Calu3 (cell line): ENCODE measurements around the gene GALNTL6. TPM values are rescaled to one million over a fixed set of nuclear protein-coding genes. Genes with fewer than 3 reads are reported as not detected.

ENCODE experiments used
- BruUV-seq: library from RNA; stranded (reverse); fragments of 400-500 nt; replicated peaks from 2 replicates; lab custom pipeline; 2021; lab: Mats Ljungman, UMichigan
- CTCF ChIA-PET: fragments of 300-600 bp; sonication (Branson Sonifier 250); formaldehyde crosslinking; loops from one replicate; lab custom pipeline; 2022; ENCODE audit warnings: antibody characterized with exemption; lab: Charles Lee
- DNase-seq: peaks from one replicate; pipeline ENCODE4 v3.0.0; 2022
- H3K27ac Mint-ChIP-seq: one replicate; pipeline ENCODE4 v1.8.0; 2022; ENCODE audit warnings: mixed read lengths; ENCODE audit not compliant: unreplicated experiment
- H3K27me3 Mint-ChIP-seq: one replicate; pipeline ENCODE4 v1.8.0; 2022; ENCODE audit warnings: mixed read lengths; ENCODE audit not compliant: unreplicated experiment
- H3K36me3 Mint-ChIP-seq: one replicate; pipeline ENCODE4 v1.8.0; 2022; ENCODE audit warnings: mild to moderate bottlenecking, moderate library complexity, mixed read lengths; ENCODE audit not compliant: insufficient read depth, unreplicated experiment
- H3K4me1 Mint-ChIP-seq: one replicate; pipeline ENCODE4 v1.8.0; 2022; ENCODE audit warnings: mild to moderate bottlenecking, low read depth, mixed read lengths; ENCODE audit not compliant: unreplicated experiment
- H3K4me3 Mint-ChIP-seq: one replicate; pipeline ENCODE4 v1.8.0; 2022; ENCODE audit warnings: mild to moderate bottlenecking, low read depth, moderate library complexity, mixed read lengths; ENCODE audit not compliant: unreplicated experiment
- H3K9me3 Mint-ChIP-seq: one replicate; pipeline ENCODE4 v1.8.0; 2022; ENCODE audit warnings: low read depth, mixed read lengths; ENCODE audit not compliant: unreplicated experiment
- intact Hi-C: fragments of 100-400 bp; cut with micrococcal nuclease; formaldehyde crosslinking; loops from one replicate; pipeline ENCODE4 v1.10.0; 2022; ENCODE audit not compliant: unreplicated experiment
- total RNA-seq: library from RNA; stranded (reverse); gene quantifications from 2 replicates; pipeline ENCODE4 v1.2.3, GENCODE V29; 2022
- TF ChIP-seq, protein P1 (sequence below): fragments of 200-600 bp; IDR thresholded peaks from one replicate; pipeline ENCODE4 v1.8.0; 2022; ENCODE audit warnings: antibody characterized with exemption; ENCODE audit not compliant: unreplicated experiment

GALNTL6 gene
- total RNA-seq, 1 experiment from 2014 or later, result not detected

DNA sequence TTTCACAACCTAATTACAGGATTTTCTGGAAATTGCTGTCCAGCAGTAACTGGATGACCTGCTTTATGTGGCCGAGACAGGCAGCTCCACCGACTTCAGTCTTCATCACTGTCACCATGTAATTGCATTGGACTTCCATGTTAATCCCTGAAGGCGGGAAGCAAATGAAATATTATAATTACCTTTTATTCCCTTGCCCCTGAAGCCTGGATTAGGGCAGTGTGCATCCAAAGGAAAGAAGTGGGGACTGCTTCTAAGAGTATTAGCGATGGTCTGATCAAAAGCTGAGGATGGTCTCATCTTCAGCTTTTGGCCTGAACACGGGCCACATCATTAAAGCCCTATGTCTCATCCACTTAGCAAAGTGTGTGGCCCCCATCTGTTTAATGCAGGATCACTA lies 1043.8 kb downstream of the GALNTL6 start:
- TF ChIP-seq, protein P1, sequence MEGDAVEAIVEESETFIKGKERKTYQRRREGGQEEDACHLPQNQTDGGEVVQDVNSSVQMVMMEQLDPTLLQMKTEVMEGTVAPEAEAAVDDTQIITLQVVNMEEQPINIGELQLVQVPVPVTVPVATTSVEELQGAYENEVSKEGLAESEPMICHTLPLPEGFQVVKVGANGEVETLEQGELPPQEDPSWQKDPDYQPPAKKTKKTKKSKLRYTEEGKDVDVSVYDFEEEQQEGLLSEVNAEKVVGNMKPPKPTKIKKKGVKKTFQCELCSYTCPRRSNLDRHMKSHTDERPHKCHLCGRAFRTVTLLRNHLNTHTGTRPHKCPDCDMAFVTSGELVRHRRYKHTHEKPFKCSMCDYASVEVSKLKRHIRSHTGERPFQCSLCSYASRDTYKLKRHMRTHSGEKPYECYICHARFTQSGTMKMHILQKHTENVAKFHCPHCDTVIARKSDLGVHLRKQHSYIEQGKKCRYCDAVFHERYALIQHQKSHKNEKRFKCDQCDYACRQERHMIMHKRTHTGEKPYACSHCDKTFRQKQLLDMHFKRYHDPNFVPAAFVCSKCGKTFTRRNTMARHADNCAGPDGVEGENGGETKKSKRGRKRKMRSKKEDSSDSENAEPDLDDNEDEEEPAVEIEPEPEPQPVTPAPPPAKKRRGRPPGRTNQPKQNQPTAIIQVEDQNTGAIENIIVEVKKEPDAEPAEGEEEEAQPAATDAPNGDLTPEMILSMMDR, result no peak
- H3K27ac Mint-ChIP-seq, result no peak overlapping the region
- DNase-seq, result no peak
- no peaks in the 10 kb centered on the region for H3K4me1 Mint-ChIP-seq
- H3K27me3 Mint-ChIP-seq, result no peaks in the 10 kb centered on the region
- CTCF ChIA-PET, result no interaction called here
- H3K4me3 Mint-ChIP-seq, result no peak overlapping the region
- no peaks in the 10 kb centered on the region for H3K9me3 Mint-ChIP-seq
- intact Hi-C loops, result no loop called here
- no TSS peak for BruUV-seq
- no peaks in the 10 kb centered on the region for H3K36me3 Mint-ChIP-seq

DNA sequence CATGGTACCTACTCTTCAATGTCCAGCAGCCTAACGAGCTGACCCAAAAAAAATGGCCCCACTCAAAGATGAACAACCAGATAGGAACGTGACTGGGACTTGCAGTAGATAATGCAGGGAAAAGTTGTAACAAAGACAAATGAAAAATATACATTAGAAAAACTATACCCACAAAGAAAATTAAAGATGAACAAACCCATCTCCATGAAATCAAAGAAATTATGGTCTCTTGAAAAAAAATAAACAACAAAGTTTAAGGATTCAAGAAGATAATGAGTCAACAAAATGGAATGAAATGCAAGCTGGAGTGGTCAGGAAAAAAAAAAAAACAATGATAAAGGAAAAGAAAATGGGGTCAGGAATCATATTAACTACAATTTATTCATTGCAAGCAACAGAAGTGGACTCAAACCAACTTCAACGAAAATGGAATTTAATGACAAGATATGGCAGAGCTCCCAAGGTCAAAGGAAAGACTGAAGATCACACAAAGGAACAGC lies 1045.6 kb downstream of the GALNTL6 start:
- BruUV-seq, result no TSS peak
- H3K4me3 Mint-ChIP-seq, result no peak overlapping the region
- TF ChIP-seq, protein P1, result no peak
- no peak for DNase-seq
- H3K27ac Mint-ChIP-seq, result no peak overlapping the region
- peaks cover 3% of the 10 kb centered on the region for H3K9me3 Mint-ChIP-seq
- intact Hi-C loops, result no loop called here
- H3K4me1 Mint-ChIP-seq, result no peaks in the 10 kb centered on the region
- CTCF ChIA-PET, result interaction anchor here (0.5 kb wide), 1 partner anchor 1347 kb away, joined by 3 read pairs; no protein-coding TSS in a partner anchor
- H3K27me3 Mint-ChIP-seq, result no peaks in the 10 kb centered on the region
- H3K36me3 Mint-ChIP-seq, result no peaks in the 10 kb centered on the region

DNA sequence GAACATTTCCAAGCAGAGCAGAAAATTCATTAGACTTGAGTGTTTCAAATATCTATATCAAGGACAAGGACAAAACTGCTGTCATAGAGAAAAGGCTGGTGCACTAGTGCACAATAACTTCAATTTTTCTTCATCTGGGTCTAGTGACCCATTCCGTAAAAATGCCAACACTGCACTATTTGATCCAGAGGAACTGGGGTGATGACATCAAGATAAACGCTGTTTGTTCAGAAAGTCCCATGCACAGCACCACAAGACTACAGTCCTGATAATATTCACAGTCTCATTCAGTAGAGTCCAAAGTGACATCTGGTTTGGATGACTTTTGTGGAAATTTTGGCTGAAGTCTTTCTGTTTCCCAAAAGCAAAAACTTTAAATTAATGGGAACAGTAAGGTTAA lies 1051.9 kb downstream of the GALNTL6 start:
- BruUV-seq, result no TSS peak
- no peak for DNase-seq
- intact Hi-C loops, result no loop called here
- Mint-ChIP-seq H3K4me3 (no peak overlapping the region), H3K27ac (no peak overlapping the region), H3K9me3 (peaks cover 7% of the 10 kb centered on the region), H3K36me3 (no peaks in the 10 kb centered on the region), H3K4me1 (no peaks in the 10 kb centered on the region), H3K27me3 (no peaks in the 10 kb centered on the region)
- TF ChIP-seq, protein P1, result no peak
- CTCF ChIA-PET, result no interaction called here

DNA sequence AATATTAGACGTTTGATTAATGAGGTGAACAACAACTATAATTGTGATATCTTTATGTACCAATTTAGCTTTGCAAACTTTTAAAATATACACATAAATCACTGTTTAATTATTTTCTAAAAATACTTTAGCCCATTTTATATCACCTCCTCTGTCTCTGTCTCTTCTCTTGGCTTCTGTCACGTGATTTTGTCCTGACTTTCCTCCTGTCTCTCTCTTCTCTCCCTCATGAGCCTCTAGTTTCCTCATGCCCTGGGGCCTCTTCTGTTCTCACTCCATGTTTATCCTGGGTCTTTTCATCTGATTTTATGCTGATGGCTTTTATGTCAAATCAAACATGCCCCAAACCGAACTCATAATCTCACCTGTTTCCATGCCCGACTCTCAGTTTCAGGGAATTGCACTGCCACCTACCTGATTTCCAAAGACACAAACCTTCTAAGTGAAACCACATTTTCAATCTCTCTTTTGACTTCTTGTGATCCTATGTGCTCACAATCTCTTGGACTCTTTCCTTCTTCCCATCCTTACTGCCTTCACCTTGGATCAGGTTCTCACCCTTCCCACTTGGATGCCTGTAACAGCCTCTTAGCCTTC lies 1052.4 kb downstream of the GALNTL6 start:
- H3K27ac Mint-ChIP-seq, result no peak overlapping the region
- intact Hi-C loops, result no loop called here
- BruUV-seq, result no TSS peak
- peaks cover 7% of the 10 kb centered on the region for H3K9me3 Mint-ChIP-seq
- no peaks in the 10 kb centered on the region for H3K36me3 Mint-ChIP-seq
- no peaks in the 10 kb centered on the region for H3K27me3 Mint-ChIP-seq
- H3K4me1 Mint-ChIP-seq, result no peaks in the 10 kb centered on the region
- no peak for DNase-seq
- TF ChIP-seq, protein P1, result no peak
- CTCF ChIA-PET, result no interaction called here
- no peak overlapping the region for H3K4me3 Mint-ChIP-seq
